SK-MEL-5 (cell line): Measurements from ENCODE around the gene NELL1. TPM values are rescaled to one million over a fixed set of nuclear protein-coding genes. Genes with fewer than 3 reads are reported as not detected.

Experiments
- DNase-seq: peaks from one replicate; pipeline ENCODE4 v3.0.0-alpha.2; 2016; ENCODE audit warnings: low read depth, low spot score
- in situ Hi-C: cut with HindIII; loops from 2 replicates; pipeline ENCODE4 v1.10.0; 2016; ENCODE audit warnings: low sequenced_read_pairs, high pct_unique_total_duplicates, low pct_unique_long_range_greater_than_20kb
- total RNA-seq: library from RNA; depleted of rRNA; stranded (reverse); fragments of >200 nt; shearing (Covaris generic); gene quantifications from 2 replicates; pipeline ENCODE4 v1.2.3, GENCODE V29; 2014

The NELL1 gene
- total RNA-seq, 1 experiment from 2014 or later, result not detected

DNA sequence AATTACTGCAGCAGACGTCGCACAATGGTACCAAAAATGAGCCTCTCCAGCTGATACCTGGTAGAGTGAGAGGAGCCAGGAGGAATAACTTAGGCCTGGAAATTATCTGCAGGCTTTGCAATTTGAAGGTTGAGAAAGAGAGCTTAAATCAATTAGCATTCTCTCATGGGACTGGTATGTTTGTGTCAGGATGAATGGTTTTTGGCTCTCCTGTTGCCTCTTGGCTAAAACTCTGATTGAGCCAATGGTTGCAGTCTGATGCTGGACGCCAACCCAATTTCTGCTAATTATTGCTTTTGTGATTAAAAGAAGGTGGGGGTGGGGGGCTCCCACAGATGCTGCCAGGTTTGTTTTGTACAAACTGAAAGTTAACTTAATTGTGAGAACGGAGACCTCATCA is 12.5 kb upstream of the NELL1 start:
- DNase-seq, result no peak
- in situ Hi-C loops, result no loop called here

DNA sequence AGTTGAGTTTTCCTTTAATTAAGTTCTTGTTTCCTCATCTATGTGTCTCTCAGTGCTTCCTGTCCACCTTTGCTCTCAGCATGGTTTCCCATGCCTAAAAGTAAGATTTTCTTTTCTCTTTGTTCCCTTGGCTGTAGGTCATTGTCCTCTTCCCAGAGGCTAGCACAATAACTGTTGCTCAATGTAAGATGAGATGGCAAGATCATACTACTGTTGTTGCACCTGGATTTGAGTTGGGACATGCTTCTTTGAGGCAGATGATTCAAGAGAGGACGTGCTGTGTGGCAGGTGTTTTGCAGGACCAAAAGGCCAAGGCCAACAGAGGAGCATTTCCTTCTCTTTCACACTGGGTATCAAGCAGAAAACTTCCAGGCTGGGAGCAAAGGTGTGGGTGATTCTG is 11.3 kb upstream of the NELL1 start:
- in situ Hi-C loops, result no loop called here
- no peak for DNase-seq

DNA sequence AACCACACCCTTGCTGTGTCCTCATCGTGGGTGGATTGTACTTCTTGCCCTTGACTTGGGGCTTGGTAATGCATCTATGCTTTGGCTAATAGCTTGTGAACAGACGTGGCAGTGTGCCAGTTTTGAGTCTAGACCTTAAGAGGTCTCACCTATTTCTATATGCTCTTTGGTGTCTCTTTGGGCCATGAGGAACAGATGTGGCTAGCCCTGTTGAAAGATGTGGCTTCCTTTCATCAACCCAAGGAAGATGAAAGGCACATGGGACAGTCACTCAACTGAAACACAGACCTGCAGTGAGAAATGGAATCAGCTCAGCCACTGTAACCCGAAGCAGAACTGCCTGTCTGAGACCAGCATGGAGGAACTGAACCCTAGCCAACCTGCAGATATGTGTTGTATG is 7.9 kb upstream of the NELL1 start:
- no peak for DNase-seq
- in situ Hi-C loops, result no loop called here

DNA sequence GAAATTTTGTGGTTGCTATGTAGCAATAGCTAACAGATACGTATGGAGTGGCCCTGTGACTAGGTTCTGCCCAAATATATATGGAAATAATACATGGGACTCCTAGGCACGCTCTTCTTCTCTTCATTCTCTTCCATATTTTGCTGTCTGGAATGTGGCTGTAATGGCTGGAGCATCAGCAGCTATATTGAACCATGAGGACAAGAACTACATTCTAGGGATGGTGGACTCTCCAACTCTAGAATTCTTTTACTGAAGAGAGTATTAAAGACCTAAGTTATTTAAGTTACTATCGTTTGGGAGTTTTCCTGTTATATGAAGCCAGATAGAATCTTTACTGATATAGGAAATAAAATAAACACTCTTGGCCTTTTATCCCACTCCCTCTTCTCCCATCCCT is 7.5 kb upstream of the NELL1 start:
- no peak for DNase-seq
- in situ Hi-C loops, result no loop called here

DNA sequence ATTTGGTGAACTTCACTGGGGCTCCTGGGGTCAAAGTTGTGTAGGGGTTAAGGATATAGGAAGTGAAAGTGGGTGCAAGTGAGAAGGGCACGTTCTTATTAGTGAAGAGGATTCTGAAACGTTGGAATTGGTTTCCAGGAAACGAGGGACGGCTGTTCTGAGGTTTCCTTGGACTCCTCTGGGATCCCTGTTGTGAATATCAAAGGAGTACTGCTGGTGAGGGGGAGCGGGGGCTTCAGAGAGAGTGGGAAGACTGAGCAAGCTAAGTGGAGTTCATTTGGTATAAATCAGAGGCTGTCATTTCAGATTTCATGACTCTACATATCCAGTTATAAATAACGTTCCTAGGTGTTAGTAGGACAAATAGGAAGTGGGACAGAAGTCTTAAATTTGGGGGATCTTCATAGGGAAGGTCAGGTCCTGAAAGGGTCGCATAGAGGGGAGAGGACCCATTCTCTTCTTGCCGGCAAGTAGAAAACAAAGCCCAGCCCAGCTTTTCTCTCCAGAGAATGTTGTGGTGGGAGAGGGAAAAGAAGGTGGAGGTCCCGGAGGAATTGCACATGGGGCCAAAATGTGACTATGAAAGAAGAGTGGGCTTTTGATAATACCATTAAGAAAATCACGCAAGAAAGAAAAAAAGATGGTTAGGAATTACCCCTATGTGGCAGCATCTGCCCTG is 1.1 kb upstream of the NELL1 start:
- in situ Hi-C loops, result no loop called here
- DNase-seq, result no peak

DNA sequence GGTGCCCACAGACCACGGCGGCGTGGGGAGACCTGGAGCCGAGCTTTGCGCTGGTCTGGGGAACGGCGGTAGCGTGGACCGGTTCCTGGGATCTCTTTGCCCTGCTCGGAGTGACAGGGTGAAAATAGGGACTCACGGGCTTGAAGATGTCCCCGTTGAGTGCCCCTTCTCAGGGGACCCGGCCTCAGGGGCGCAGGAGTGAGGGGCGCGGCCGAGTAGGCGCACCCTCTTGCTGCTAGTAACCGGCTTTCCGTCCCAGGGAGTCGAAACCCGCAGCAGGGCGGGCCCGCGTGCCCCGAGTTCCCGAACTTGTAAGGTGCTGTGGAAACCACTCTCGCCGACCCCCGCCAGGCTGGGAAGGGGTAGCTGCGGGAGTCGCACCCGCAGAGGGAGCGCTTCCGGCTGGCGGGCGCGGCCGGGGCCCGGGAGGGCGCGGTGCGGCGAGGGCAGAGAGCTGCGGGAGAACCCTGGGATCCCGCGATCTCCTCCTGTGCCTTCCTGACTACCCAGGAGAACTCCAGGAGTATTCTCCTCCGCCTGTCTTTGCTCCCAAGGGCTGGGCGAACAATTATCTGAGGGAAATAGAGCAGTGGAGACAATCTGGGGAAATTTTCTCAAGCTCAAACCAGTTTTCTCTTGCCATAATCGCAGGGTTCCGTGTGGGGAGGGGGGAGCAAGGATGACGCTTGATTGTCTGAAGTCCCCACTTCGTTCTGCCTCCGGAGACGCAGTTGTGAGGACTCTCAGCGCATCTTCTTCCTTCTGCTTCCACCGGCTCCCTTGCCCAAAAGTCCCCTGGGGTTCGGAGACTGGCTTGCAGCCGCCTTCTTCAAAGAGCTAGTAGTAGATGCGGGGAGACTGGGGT is 666 bp downstream of the NELL1 start:
- DNase-seq, result no peak

DNA sequence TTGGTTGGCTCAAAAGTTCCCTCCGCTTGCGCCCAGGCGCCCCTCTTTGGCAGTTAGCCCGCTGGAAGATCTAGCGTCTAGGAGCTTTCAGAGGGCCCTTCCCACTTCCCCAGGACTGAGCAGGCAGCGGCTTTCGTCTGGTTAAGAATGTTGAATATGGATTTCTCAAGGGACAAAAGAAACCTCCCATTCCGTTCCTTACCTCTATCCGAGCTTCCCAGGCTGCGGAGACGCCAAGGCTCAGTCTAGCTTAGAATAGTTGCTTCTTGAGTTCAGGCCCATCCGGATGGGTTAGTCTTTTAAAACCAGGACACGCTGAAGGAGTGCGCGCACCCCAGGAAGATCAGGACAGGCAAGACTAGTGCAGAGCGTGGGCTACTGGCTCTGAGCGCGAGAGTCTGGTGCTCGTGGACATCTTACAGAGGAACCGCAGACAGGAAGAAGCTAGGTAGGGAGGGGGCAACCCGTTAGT is 1.6 kb downstream of the NELL1 start:
- in situ Hi-C loops, result no loop called here
- no peak for DNase-seq

More for the DNA sequence above, 666 bp downstream of the NELL1 start:
- in situ Hi-C loops, result no loop called here

DNA sequence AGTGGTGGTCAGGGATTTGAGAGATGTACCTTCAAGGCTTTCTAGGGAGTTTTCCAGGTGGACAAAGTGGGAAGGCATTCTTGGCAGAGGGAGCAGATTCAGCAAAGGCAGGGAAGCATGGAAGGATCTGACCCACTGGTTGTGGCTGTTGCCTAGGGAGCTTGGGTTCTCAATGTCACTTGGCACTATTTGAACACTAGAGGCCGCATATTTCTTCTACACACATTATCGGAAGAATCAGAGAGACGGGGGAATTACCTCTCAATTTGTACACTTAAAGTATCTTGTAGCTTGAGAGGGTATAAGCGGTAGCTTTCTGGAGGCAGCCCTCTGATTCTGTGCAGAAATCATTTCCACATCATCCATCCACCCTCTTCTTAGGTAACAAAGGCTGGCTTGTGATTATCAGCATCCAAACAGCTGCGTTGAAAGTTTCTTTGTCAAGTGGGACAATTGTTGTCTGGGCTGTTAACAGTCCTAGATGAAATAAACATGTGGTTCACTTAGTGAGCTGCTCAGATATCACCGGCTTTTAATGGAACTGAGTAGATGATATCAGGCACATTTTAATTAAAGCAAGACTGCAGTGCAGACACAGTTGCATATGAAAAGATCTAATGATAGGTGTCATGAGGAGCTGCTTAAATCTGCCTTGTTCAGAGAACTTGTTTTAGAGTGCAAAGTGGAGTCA is 2.6 kb downstream of the NELL1 start:
- DNase-seq, result peak; percentile 49
- in situ Hi-C loops, result no loop called here

DNA sequence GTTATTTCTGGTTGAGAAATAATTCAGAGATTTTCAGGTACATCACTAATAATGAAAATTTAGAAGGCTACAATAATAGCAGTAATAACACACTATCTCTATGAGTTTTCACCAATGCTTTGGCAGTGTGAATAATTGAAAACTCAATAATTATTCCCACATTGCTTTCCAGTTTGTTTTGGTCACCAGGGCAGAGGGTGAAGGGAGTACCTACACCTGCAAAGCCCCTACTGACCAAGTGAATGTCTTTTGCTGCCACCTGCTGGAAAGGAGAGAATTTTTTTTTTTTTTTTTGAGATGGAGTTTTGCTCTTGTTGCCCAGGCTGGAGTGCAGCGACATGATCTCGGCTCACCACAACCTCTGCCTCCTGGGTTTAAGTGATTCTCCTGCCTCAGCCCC is 3.2 kb downstream of the NELL1 start:
- peak; percentile 33 for DNase-seq
- in situ Hi-C loops, result no loop called here

DNA sequence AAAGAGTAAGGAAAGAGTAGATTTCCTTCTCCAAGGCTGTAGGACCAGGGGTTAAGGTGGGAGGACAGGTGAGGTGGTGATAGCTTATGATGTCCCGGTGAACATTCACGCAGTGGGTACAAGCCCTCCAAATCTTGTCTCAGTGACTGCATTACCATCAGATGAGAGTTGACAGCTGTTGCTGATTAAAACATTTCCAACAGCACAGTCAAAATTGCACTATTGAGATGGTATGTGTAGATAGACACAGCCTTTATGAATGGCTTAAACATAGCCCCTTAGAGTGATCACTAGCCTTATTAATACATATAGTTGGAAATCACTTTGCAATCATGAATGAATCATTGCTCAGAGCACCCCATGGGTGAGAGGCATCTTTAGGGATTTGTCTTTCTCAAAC is 7.3 kb downstream of the NELL1 start:
- in situ Hi-C loops, result no loop called here
- DNase-seq, result no peak

DNA sequence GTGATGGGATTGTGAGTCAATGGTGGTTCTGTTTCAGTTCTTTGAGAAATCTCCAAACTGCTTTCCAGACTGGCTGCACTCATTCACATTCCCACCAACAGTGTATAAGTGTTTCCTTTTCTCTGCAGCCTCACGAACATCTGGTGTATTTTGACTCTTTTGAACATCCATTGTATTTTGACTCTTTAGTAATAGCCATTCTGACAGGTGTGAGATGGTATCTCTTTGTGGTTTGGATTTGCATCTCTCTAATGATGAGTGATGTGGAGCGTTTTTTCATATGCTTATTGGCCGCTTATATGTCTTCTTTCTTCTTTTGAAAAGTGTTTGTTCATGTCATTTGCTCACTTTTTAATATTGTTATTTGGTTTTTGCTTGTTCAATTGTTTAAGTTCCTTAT is 19.4 kb downstream of the NELL1 start:
- DNase-seq, result no peak
- in situ Hi-C loops, result no loop called here

DNA sequence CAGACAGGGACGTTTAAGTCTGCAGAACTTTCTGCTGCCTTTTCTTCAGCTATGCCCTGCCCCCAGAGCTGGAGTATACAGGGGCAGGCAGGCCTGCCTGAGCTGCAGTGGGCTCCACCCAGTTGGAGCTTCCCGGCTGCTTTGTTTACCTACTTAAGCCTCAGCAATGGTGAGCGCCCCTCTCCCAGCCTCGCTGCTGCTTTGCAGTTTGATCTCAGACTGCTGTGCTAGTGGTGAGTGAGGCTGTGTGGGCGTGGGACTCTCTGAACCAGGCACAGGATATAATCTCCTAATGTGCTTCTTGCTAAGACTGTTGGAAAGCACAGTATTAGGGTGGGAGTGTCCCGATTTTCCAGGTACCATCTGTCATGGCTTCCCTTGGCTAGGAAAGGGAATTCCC is 38.5 kb downstream of the NELL1 start:
- DNase-seq, result no peak
- in situ Hi-C loops, result no loop called here

DNA sequence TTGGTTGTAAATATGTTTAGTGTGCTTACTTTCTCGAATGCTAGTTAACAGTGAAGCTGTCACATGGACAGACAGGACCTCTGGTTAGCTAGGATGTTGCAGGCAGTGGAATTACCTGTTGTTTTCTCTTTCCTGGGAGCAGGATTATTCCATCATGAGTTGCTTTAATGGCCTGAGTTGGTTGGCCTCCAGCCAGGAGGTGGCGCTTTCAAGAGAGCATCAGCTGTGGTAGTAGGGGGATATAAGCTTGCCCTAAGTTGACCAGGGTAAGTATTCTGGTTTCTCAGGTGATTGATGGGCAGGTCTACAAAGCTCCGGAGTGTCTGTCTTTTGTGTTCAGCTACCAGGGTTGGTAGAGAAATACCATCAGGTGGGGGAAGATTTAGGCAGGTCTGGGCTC is 43.5 kb downstream of the NELL1 start:
- peak; percentile 6 for DNase-seq
- in situ Hi-C loops, result no loop called here

DNA sequence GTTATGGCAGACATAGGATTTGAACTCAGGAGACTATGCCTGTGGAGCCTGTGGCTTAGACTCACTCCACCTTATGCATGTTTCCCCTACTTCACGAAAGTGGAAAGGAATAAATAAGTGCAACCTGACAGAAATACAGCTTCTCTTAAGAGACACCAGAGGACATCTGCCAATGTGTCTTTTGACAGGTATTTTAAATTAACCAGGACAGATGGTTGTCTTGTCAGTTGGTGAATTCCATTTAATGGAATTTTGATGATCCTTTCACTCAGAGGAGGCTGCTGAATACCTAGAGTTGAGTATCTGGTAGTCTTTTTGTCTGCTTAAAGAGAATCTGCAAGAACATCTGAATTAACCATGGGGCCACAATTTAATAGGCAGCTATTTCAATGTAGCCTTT is 46.1 kb downstream of the NELL1 start:
- in situ Hi-C loops, result no loop called here
- no peak for DNase-seq

DNA sequence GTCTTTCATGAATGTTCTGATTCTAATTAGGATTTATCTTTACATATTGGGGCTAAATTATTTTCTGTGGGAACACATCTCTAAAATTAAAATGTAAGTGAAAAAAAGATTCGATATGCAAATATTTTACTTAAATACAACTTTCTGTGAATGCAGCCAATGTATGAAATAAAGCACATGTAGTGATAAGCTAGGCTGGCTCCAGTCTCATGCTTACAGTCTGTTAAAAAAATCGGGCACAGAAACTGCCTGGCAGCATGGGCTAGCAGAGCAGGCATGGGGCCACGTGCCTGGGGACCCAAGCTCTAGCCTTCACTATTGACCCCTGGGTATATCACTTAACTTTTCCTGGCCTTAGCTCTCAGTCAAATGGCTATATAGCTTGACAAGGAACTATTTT is 46.5 kb downstream of the NELL1 start:
- in situ Hi-C loops, result no loop called here
- DNase-seq, result no peak

DNA sequence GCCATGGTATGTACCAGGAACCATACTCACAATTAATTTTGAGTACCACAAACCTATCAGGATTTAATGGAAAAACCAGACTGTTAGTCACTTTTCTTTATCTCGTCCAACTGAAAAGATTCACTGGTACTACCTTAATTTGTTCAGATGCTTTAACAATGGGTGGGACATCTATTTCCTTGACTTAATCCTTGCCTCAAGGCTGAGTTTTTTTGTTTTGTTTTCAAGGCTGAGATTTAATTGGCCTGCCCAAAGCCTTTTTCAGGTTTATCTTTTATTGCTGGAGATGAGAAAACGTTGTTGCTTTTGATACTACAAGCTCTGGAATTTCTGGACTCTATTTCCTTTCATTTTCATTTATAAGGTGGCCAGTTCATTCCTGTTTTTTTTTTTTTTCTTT is 50.4 kb downstream of the NELL1 start:
- in situ Hi-C loops, result no loop called here

DNA sequence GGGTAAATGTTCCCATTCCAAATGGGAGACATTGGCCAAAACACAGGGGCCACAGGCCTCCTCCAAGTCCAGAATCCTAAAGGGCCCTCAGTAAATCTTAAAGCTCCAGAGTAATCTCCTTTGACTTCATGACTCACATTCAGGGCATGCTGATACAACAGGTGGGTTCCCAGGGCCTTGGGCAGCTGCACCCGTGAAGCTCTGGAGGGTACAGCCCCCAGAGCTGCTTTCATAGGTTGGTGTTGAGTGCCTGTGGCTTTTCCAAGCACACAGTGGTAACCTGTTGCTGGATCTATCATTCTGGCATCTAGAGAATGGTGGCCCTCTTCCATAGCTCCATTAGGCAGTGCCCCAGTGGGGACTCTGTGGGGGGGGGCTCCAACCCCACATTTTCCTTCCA is 54.0 kb downstream of the NELL1 start:
- in situ Hi-C loops, result no loop called here
- DNase-seq, result no peak

More for the DNA sequence above, 50.4 kb downstream of the NELL1 start:
- DNase-seq, result no peak

DNA sequence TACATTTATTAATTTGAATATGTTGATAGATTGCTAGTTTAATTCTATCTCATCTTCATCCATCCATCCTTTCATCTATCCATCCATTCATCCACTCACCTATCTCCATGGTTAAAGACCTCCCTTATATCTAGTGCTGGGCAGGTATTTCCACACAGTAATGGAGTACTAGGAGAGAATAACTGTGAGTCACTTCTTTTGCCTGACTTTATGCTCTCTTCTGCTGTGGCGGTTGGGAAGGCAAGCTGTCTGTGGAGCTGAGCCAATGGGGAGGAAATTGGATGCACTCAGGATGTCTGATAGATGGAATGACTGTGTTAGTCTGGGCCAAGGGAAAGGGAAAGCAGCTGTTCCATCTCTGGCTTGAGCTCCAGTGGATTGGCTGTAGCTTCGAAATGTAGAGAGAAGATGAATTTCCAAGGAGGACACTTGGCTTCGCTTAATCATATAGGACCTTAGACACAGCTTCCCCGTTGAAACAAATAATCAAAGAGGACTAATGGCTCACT is 60.3 kb downstream of the NELL1 start:
- in situ Hi-C loops, result no loop called here
- DNase-seq, result no peak
